Limb (tissue), 2 donors: ENCODE data around the gene MAP4K4.
A peak's percentile ranks its signal among the peaks of the same experiment; 100 is the strongest.

ENCODE experiments used
- DNase-seq, 2 donors: peaks; one replicate each; pipeline ENCODE4 v3.0.0-alpha.2; 2016; ENCODE audit errors: extremely low spot score in 2 of 2

MAP4K4 gene

DNA sequence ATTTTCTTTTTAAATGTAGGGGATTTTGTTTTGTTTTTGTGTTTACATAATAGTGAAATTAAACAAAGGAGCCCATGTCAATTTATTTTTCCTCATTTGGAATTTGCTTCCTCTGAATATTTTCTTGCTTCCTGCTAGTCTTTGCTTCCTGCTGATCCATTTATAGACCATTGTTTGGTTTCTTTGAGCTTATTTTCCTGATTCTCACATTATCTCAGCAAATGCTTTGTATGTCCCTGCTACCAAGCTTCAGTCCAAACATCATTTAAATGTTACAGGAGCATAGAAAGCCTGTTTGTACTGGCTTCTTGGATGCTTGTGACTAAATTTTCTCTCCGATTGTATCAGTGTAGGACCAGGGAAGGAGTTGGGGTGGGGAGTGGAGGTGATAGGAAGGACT lies 166.9 kb downstream of the MAP4K4 start:
- DNase-seq = no peak

DNA sequence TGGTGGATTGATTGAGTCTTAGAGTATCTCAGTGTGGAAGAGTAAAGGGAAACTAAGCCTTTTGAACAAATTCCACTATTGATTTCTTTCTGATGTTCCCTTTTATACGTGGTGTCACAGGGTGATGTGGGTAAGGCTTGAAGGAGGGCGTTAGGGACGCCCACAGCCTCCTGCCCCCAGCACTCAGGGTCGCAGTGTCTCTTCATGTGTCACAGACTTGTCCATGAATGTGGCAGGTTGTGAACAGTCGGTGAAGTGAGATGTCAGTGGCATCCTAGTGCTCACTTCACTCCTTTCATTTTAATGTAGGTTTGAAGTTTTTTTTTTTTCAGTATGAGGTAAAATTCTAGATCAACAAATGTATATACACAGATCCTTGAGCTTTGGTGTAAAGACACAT lies 171.0 kb downstream of the MAP4K4 start:
- no peak for DNase-seq

DNA sequence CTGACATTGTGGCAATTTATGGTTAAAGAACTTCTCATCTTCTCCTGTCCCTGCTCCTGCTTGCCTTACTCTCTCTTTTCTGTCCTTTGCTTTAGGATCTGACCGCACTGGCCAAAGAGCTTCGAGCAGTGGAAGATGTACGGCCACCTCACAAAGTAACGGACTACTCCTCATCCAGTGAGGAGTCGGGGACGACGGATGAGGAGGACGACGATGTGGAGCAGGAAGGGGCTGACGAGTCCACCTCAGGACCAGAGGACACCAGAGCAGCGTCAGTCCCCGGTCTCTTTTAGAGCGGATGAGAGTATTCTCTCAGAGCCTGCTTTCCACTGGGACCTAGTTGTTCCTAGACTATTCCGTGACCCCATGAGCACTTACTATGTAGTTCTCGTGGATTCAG lies 172.0 kb downstream of the MAP4K4 start:
- no peak for DNase-seq

DNA sequence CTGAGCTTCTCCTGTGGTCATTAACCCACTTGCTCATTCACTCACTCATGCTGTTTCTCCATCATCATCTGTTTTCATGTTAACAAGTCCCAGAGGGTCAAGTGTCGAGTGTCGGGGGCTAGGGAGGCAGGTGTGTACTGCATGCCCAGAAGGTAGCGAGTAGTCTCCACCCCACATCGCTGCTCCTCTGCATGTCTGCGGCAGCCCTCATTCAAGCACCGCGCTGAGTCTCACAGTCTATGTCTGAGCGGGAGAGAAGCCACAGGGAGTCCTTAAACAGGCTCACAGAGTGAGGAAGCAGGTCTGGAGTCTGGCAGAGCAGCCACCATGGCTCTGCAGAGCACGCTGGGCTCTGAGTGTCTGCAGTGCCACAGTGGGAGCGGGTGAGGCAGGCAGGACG lies 172.9 kb downstream of the MAP4K4 start:
- no peak for DNase-seq

DNA sequence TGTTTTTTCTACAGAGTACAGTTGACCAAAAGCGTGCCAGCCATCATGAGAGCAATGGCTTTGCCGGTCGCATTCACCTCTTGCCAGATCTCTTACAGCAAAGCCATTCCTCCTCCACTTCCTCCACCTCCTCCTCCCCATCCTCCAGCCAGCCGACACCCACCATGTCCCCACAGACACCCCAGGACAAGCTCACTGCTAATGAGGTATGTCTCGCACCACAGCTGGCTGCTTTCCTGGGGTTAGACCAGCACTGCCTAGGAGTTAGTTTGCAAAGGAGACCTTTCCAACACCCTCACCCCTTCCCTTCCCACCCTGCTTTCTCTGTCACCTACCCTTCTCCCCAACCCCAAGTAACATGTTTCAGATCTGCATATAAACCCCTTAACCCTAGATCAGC lies 174.0 kb downstream of the MAP4K4 start:
- DNase-seq = no peak

DNA sequence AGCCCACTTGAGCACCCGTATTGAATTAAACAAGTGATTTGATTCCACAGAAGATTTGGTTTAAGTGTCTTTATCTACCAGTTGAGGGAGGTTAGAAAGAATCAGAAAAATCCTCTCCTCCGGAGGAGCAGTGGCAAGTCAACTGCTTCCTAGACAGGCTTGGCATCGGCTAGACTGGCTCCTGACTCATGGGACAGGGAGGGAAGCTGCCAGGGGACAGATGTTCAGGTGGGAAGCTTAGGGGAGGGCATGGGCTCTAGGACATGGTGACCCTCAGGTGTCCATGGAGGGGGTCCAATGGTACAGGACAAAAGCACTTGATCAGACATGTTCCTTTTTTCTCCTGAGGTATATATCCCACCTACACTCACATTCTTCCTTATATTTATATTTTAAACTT lies 175.0 kb downstream of the MAP4K4 start:
- no peak for DNase-seq

DNA sequence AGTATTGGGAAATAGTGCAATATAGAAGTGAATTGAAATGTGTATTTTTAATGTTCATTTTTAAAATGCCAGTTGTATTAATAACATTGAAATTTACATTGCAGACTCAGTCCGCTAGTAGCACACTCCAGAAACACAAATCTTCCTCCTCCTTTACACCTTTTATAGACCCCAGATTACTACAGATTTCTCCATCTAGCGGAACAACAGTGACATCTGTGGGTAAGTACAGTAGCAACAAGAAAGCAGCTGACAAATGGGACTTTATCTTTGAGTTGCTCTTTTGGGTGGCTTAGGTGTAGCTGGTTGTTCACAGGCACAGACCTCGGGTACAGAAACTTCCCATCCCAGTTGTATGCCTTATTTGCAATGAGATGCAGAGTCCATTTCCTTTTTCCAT lies 176.0 kb downstream of the MAP4K4 start:
- DNase-seq = no peak

DNA sequence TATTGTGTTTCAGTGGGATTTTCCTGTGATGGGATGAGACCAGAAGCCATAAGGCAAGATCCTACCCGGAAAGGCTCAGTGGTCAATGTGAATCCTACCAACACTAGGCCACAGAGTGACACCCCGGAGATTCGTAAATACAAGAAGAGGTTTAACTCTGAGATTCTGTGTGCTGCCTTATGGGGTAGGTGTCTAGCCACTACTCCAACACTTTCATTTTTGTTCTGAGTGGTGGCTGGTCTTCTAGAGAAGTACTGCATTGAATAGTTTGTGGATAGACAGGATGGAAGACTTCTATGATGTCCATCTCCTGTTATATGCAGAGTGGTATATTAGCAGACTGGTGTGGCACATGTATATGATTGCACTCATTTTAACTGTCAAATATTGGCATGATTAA lies 176.6 kb downstream of the MAP4K4 start:
- no peak for DNase-seq

DNA sequence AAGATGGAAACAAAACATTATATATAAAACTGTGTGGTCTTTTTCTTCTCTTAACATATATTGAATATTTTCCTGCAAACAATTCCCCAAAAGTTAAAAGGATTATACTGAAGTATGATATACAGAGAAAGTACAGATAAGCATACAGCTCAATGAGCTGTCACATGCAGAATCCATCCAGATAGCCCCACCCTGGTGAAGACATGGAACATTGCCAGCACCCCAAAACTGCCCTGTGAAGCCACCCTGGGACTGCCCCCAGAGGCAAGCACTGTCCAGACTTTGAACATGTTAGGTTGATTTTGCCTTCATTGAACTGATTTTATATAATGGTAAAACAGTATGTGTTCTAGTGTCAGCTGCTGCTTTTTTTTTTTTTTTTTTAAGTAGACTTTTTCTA lies 182.0 kb downstream of the MAP4K4 start:
- no peak for DNase-seq

DNA sequence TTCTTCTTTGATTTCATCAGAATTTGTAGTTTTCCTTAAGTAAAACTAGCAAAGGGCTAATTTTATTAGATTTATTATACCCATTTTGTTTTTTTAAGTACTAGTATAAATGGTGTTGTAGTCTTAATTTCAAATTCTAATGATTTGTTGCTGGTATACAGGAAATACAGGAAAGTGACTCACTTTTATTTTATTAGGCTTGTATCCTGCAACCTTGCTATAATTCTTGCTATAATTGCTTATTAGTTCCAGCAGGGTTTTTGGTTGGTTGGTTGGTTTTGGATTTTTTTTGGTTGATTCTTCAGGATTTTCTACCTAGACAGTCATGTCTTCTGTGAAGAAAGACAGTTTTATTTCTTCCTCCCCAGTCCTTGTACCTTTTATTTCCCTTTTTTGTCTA lies 183.6 kb downstream of the MAP4K4 start:
- DNase-seq = no peak

DNA sequence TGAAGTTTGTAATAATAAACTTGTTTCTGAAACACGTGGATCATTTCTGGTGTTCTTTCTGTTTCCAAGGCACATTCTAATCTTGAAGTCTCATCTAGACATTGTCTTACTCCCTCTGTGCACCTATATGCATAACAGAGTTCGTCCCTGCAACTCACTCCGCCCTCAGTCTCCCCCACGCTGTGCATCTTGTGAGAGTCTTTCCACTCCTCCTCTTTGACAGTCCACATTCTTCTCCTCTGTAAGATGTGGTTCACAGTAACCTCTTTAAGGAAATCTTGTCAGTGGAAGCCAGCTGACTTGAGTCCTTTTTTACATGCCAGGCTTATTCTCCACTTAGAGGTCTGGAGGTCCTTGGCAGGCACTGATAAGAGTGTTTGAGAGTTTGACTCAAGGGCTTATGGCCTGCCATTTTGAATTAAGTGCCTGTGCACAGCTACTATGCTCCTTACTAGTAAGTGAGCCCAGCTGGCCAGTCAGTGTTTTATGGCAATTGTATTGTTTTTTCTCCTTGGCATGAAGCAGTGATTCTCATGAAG lies 185.3 kb downstream of the MAP4K4 start:
- no peak for DNase-seq

DNA sequence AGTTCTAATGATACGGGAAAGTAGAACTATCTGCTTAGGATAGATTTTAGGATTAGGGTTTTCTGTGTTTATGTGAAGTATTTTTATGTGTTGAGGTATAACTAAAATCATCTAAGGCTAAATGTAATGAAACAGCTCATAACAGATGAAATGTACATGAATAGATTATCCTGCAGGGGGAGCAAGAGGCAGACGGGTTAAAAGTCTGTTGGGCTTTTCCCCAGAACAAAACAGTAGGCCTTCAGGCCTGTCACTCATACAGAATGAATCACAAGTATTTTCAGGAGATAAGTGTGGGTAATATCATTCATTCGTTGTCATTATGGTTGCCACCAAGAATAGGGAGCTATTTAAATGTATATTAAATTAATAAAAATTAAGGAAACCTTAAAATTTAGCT lies 186.4 kb downstream of the MAP4K4 start:
- DNase-seq = peak in 1 of 2 donors; percentile 13

DNA sequence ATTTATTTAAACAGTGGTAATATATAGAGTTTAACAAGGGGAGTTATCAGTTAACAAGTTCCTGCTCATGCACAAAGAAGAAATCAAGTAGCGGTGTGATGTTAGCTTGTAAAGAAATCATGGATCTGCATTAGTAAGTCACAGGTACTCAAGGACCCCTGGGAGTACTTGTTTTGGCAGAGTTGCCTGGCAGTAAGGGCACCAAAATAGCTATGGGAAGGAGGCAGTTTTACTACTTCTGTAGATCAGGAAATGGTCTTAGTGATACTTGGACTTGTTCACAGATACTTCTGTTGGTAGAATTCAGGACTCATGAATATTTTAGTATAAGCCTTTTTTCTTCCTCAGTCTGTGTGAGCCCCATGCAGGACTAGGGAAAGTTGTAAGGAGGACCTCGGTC lies 186.9 kb downstream of the MAP4K4 start:
- DNase-seq = no peak

DNA sequence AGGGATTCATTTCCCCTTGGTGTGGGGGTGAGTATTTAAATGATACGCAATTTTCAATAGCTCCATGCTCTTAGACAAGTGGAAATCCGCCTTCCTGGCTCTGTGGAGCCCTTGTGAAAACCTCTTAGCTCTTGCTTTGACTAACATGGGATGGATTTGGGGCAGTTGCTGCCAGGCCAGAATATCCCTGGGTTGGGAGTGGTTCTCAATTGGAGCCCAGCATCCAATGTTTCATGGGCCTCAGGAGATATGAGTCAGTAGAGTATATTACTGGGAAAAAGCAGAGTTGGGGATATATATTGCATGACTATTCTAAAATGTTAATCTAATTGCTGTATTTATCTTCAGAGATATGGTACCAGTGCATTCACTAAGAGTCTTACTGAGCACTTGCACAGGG lies 189.8 kb downstream of the MAP4K4 start:
- DNase-seq = no peak

DNA sequence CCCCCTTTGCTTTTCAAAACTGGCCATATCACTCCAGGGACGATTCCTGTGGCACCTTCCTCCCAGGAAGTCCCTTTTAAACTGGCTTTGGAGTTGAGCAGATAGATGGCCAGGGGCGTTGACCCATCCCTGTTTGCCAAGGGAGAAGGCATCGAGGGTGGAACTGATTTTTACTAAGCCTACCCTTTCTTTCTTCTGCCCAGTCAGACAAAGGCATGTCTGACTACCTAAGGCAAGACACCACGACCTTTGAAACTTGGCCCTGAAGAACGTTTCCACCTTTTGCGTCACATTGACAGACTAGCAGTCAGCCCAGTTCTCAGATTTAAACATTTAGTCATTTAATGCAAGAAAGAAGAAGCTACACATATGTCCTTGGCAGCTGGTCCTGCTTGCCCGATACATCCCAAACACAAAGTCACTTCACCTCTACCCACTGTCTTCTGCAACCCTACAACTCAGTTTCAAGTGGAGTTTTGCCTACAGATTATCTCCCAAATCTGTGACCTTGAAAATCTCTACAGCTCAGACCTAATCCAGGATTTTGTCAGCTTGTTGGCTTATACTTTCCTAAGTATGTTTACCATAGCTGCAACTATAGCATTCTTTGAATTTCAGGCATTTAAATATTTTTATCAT lies 192.1 kb downstream of the MAP4K4 start:
- no peak for DNase-seq

DNA sequence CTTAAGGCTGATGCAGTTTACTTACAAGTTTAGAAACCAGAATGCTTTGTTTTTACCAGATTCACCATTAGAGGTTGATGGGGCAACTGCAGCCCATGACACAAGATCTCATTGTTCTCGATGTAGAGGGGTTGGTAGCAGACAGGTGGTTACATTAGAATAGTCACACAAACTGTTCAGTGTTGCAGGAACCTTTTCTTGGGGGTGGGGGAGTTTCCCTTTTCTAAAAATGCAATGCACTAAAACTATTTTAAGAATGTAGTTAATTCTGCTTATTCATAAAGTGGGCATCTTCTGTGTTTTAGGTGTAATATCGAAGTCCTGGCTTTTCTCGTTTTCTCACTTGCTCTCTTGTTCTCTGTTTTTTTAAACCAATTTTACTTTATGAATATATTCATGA lies 194.9 kb downstream of the MAP4K4 start:
- DNase-seq = no peak

DNA sequence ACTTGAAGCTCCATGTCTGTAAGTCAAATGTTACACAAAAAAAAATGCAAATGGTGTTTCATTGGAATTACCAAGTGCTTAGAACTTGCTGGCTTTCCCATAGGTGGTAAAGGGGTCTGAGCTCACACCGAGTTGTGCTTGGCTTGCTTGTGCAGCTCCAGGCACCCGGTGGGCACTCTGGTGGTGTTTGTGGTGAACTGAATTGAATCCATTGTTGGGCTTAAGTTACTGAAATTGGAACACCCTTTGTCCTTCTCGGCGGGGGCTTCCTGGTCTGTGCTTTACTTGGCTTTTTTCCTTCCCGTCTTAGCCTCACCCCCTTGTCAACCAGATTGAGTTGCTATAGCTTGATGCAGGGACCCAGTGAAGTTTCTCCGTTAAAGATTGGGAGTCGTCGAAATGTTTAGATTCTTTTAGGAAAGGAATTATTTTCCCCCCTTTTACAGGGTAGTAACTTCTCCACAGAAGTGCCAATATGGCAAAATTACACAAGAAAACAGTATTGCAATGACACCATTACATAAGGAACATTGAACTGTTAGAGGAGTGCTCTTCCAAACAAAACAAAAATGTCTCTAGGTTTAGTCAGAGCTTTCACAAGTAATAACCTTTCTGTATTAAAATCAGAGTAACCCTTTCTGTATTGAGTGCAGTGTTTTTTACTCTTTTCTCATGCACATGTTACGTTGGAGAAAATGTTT lies 196.3 kb downstream of the MAP4K4 start:
- DNase-seq = no peak

DNA sequence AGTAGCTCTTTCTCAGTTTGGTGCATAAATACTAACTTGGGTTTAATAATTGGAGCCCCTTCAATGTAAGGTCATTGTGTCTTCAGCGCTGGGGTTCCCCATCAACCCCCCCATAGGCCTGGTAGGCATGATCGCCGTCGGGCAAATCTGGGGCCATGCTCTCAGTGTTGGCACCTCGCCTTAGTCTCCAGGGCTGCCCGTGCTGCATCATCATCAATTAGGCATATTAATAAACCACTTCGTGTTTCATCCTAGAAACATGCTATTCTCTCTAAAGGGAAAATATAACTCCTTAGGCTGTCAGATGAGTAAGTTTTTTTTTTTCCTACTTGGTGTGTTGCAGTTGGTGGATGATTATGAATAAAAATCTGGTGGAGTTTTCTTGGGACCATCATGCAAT lies 197.5 kb downstream of the MAP4K4 start:
- DNase-seq = no peak

DNA sequence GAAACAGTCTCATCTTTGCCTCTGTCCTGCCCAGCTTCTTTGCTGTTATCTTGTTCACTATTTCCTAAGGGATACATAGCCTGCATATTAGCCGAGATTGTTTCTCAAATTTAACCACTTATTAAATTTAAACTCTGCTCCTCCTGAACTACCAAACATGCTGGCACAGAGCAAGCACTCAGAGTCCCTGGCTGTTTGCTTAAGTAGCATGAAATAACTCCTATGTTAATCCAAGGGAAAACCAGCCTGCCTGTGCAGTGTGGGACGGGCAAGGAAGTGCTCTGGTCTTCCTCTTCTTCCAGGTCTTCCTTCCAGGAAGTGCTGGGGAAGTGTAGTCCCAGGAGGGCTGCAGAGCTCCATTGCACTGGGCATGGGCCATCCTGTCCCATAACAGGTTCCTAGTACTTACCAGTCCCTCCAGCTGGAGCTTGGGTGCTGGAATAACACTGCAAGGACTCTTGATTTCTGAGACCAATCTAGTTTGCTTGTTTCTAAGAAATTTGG lies 198.4 kb downstream of the MAP4K4 start:
- no peak for DNase-seq

DNA sequence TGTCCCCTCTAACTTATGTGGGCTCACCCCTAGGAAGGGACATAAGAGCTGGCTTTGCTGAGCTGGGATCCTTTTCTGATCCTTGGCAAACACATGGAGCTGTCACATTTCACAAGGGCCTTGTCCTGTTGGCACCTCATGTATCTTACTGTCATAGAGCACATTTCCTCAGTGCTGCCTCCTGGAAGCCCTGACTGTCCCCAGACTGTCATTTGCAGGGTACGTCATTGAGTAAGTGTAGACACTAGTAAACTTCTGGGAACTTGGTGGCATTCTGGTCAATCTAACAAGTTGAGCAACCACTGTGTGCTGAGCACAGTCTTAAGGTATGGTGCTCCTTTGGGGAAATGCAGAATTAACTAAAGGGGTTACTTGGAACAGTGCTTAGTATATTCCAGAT lies 199.8 kb downstream of the MAP4K4 start:
- DNase-seq = no peak

DNA sequence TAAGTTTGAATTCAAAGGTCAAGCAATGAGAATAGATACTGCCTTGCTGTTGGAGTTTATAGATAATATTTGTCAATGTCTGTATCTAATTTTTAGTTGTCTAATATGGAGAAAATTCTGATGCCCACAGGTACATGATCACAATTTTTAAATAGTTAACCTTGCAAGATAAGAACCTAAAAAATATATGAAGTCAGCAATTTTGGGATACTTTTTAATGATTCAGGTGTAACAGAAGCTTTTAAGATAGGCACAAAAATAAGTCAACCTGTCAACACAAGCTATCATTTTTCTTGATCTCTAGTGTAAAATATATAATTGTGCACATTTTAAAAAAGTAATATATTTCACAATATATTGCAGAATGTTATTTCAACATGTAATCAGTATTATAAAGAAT lies 201.8 kb downstream of the MAP4K4 start:
- DNase-seq = no peak

DNA sequence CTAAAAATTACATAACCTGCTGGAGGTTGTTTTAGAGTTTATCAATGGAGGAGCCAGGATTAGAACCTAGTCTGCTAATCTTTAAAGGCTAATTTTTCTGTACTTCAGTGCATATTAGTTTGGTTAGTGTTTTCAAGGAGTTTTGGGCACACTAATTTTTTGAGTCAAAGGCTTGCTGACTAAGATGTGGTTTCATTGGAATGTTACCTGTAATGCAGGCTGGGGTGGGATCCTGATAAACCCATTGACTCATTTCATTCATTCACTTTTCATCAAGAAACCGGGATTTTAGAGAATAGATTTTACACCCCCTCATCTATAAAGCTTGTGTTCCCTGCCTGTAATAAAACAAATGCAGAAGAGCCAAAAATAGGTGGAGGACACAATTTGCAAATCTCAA lies 202.4 kb downstream of the MAP4K4 start:
- DNase-seq = no peak

DNA sequence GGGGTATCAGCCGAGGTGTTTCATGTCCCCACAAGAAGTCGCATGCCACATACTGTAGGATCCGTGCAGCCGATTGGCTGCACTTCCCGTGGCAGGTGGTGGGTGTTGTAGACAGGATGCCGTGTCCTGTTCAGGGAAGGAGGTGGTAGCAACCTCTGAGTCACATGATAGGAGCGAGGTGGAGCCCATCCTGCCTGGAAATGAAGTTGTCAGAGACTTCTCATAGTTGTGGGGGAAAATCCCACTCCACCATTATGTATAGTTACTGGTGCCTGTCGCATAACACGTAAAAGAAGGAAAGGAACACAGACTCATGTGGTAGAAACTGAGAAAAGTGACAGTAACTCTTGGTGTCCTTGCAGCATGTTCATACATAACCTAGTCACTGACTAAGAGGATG lies 202.9 kb downstream of the MAP4K4 start:
- no peak for DNase-seq
